Nephron progenitor cell (in vitro differentiated cells): ENCODE measurements around the gene CD209.

Experiments used
- DNase-seq: peaks from one replicate; pipeline ENCODE4 v3.0.0; 2021
- H3K27ac Mint-ChIP-seq: 2 replicates; pipeline ENCODE4 v1.8.0; 2021; ENCODE audit warnings: mild to moderate bottlenecking, moderate library complexity, mixed read lengths
- H3K27me3 Mint-ChIP-seq: 2 replicates; pipeline ENCODE4 v1.8.0; 2021; ENCODE audit warnings: mild to moderate bottlenecking, low read depth, mixed read lengths; ENCODE audit not compliant: poor library complexity
- H3K36me3 Mint-ChIP-seq: 2 replicates; pipeline ENCODE4 v1.8.0; 2021; ENCODE audit warnings: low read depth, mixed read lengths
- H3K4me1 Mint-ChIP-seq: 2 replicates; pipeline ENCODE4 v1.8.0; 2021; ENCODE audit warnings: mixed read lengths
- H3K4me3 Mint-ChIP-seq: 2 replicates; pipeline ENCODE4 v1.8.0; 2021; ENCODE audit warnings: mild to moderate bottlenecking, moderate library complexity, mixed read lengths
- H3K9me3 Mint-ChIP-seq: 2 replicates; pipeline ENCODE4 v1.8.0; 2021; ENCODE audit warnings: mild to moderate bottlenecking, moderate library complexity, mixed read lengths
- TF ChIP-seq, protein P1 (sequence below): fragments of 200-600 bp; sonication (generic); IDR thresholded peaks from 2 replicates; pipeline ENCODE4 v1.5.0; 2021; ENCODE audit warnings: antibody characterized with exemption

CD209 gene

GRCh38 chr19:7709932-7710460 lies 37.3 kb downstream of the CD209 start:
- Mint-ChIP-seq H3K4me3 (no peak overlapping the region), H3K4me1 (no peaks in the 10 kb centered on the region), H3K27me3 (peaks cover 13% of the 10 kb centered on the region), H3K27ac (no peak overlapping the region), H3K9me3 (no peaks in the 10 kb centered on the region), H3K36me3 (no peaks in the 10 kb centered on the region)
- DNase-seq, result no peak
- TF ChIP-seq, protein P1, sequence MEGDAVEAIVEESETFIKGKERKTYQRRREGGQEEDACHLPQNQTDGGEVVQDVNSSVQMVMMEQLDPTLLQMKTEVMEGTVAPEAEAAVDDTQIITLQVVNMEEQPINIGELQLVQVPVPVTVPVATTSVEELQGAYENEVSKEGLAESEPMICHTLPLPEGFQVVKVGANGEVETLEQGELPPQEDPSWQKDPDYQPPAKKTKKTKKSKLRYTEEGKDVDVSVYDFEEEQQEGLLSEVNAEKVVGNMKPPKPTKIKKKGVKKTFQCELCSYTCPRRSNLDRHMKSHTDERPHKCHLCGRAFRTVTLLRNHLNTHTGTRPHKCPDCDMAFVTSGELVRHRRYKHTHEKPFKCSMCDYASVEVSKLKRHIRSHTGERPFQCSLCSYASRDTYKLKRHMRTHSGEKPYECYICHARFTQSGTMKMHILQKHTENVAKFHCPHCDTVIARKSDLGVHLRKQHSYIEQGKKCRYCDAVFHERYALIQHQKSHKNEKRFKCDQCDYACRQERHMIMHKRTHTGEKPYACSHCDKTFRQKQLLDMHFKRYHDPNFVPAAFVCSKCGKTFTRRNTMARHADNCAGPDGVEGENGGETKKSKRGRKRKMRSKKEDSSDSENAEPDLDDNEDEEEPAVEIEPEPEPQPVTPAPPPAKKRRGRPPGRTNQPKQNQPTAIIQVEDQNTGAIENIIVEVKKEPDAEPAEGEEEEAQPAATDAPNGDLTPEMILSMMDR, result no peak

DNA sequence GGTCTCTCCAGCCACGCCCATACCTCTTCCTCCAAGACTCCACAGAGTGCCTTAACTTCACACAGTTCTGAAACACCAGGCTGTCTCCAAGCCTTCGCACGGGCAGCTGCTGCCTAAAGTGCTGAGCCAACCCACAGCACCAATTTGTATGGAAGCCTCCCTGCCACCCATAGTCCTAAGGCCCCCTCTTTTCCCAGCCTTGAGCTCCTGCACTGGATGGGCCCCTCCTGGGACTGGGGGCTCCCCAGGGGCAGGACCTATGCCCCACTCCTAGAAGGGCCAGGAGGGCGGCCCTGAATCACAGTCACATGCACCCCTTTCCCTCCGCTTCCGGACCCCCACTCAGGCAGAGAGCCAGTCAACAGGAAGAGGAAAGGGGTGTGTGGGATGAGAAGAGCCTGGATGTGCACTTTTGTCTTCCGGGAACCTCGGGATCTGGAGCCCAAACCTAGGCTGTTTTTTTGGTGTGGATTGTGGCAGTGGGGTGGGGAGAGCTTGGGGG lies 40.3 kb downstream of the CD209 start:
- TF ChIP-seq, protein P1, result no peak
- Mint-ChIP-seq H3K27me3 (peaks cover 35% of the 10 kb centered on the region), H3K9me3 (no peaks in the 10 kb centered on the region), H3K4me3 (no peak overlapping the region), H3K36me3 (no peaks in the 10 kb centered on the region), H3K4me1 (no peaks in the 10 kb centered on the region), H3K27ac (no peak overlapping the region)
- no peak for DNase-seq

GRCh38 chr19:7706188-7706954 lies 41.0 kb downstream of the CD209 start:
- Mint-ChIP-seq H3K4me3 (no peak overlapping the region), H3K4me1 (no peaks in the 10 kb centered on the region), H3K9me3 (no peaks in the 10 kb centered on the region), H3K27me3 (peaks cover 36% of the 10 kb centered on the region), H3K36me3 (no peaks in the 10 kb centered on the region), H3K27ac (peak overlapping the region; percentile 62)
- no peak for DNase-seq
- TF ChIP-seq, protein P1, result no peak

- Mint-ChIP-seq H3K27me3 (peaks cover 39% of the 10 kb centered on the region), H3K9me3 (no peaks in the 10 kb centered on the region), H3K4me1 (no peaks in the 10 kb centered on the region), H3K27ac (no peak overlapping the region), H3K4me3 (no peak overlapping the region), H3K36me3 (no peaks in the 10 kb centered on the region)
- DNase-seq, result no peak
- TF ChIP-seq, protein P1, result no peak
These were observed 41.7 kb downstream of the CD209 start for GRCh38 chr19:7705387-7706187.

DNA sequence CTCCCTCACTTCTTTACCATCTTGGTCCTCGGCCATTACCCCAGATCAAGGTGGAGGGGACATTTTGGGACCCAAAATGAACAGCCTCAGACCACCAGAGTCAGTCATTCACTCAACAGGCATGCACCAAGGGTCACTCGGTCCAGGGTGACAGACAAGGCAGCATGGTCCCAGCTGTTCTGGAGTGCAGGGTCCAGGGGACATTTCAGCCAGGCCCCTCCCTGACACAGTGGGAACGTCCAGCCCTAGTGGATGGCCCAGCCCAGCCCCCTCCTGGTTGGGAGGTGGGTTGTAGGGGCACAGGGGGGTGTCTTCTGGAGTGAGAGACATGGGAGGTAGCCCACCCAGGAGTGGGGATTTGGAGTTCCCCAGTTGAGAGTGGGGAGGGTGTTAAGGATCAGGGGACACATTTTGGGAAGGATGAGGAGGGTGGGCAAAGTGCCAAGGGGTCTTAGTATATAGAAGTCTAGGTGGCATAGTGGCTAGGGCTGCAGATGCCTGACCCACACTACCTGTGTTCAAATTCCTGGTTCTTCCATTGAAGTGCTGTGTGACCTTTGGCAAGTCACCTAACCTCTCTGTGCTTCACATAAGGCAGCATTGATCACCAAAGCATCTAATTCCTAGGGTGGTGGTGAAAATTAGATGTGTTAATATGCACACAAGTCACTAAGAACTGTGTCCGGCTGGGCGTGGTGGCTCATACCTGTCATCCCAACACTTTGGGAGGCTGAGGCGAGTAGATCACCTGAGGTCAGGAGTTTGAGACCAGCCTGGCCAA lies 42.9 kb downstream of the CD209 start:
- Mint-ChIP-seq H3K4me3 (no peak overlapping the region), H3K36me3 (no peaks in the 10 kb centered on the region), H3K4me1 (no peaks in the 10 kb centered on the region), H3K9me3 (no peaks in the 10 kb centered on the region), H3K27ac (no peak overlapping the region), H3K27me3 (peaks cover 46% of the 10 kb centered on the region)
- DNase-seq, result no peak
- TF ChIP-seq, protein P1, result no peak
